Anterior cingulate cortex (tissue), 58 donors: Measurements from ENCODE around the gene MAP2K4.

ENCODE experiments used
- DNase-seq, 58 donors: peaks; one replicate each; lab custom pipeline; 2025; lab: John Stamatoyannopoulos, UW

The MAP2K4 gene

DNA sequence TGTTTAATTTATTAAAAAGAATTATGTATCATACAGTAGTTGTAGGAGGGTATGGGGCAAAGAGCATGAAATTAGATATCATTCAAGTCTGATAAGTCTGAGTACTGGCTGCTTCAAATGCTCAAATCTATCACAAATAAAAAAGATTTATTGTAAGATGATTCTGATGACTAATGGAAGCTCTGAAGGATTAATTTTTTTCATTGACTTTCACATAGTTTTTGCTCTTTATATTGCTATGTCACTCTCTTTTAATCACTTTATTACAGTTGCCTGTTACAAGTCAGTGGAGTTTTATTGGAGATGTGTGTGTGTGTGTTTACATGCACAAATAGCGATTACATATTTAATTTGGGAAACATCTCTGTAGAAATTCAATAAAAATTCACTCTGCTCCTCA lies 15.0 kb downstream of the MAP2K4 start:
- DNase-seq, result no peak

DNA sequence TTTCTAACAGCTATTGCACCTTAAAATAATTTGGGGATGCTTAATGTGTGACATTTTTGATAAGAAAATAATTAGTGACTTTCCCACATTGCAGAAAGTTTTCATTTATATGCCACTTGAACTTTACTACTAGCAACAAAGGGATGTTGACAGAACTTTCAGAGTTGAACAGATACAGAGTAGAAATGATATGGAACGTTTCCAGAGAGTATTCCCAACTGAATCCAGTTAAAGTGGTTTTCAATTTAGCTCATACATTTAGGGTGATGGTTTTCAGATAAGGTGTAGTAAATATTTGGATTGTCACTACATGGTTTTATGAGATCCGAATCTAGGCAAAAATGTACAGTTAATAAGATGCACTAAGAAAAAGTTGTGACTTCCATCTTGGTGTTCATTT lies 17.3 kb downstream of the MAP2K4 start:
- DNase-seq, result no peak

DNA sequence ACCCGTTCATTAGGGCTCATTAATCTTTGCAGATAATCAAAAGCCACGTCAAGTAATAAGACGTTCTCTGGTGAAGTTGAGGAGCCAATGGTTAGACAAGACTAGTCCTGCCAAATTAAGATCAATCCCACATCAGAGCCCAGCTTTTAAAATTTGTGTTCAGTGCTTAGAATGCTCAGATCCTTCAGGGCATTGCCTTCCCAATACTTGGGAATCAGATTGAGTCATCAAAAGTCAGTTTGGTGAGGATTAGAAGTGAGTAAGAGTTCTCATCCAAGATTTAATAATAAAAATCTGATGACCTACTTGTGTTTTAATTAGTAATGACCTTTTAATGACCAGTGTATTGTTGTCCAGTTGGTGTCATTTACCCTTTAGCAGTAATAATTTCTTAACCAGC lies 19.8 kb downstream of the MAP2K4 start:
- no peak for DNase-seq

DNA sequence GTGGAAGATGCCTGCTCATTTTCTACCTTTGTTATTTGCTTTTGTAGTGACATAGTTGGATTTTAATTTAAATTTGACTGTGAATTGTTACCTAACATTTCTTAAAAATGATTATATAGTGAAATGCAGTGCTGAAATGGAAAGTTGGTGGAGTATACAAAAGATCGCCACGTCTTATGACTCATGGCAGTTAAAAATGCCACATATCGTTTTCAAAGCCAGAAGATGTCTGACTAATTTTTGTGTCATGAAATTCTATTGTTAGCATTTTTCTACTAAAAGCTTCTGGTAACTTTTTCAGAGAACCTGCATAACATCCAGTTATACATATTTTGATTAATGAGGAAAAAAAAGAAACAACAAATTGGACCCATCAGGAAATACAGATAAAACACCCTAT lies 20.6 kb downstream of the MAP2K4 start:
- DNase-seq, result peak in 1 of 58 donors; percentile 0

DNA sequence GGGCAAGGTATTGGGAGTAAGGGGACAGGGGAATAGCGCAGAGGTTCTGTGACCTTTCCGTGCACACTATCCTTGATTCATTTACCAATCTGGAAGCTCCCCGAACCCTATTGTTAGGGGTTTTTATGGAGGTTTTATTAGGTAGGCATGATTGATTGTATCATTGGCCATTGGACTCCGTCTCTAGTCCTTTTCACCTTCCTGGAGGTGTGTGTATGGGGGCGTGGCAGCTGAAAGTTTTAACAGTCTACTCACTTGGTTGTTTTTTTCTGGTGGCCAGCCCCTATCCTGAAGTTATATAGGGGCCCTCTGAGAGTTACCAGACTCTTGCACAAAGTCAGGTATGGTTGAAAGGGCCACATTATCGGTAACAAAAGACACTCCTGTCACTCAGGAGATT lies 23.0 kb downstream of the MAP2K4 start:
- no peak for DNase-seq

DNA sequence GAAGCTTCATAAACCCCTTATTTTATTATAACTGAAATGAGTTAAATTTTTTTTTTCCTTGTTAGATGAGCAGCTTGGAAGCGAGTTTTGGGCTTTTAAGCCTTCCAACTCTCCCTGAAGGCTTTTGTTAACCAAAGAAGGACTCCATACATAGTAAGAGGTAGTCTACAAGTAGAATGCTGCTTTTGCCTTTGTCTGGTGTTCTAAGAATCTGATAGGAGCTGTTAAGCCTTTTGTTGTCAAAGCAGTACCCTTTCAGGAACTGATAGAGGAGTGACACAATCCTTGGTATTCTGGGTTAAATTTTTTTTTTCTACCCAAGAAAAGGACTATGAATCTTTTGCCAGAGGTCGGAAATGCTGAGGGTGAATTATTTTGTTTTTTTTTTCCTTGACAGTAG lies 26.1 kb downstream of the MAP2K4 start:
- DNase-seq, result no peak

DNA sequence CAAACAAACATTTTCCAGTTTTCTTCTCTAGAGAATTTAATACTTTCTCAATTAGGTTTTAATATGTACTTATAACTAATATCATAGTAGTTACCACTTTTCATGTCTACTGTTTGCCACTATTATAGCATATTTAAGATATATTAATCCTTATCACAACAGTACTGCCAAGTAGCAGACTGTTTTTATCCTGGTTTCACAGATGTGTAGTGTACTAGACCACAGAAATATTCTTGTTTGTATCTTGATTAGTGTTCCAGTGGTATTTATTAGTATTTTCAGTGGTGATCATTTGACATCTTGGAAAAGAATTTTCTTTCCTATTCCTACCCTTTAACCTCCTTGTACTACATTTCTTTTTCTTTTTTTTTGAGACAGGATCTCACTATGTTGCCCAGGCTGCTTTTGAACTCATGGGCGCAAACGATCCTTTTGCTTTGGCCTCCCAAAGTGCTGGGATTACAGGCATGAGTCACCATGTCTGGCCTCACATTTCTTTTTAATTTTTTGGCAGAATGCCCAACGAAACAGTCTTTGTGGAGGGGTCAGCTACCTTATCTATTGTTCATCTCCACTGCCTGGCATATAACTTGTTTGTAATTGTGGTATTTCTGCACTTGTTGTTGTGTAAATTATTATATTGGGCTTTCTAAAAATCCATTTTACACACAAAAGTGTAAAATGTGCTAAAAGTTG lies 27.2 kb downstream of the MAP2K4 start:
- no peak for DNase-seq

DNA sequence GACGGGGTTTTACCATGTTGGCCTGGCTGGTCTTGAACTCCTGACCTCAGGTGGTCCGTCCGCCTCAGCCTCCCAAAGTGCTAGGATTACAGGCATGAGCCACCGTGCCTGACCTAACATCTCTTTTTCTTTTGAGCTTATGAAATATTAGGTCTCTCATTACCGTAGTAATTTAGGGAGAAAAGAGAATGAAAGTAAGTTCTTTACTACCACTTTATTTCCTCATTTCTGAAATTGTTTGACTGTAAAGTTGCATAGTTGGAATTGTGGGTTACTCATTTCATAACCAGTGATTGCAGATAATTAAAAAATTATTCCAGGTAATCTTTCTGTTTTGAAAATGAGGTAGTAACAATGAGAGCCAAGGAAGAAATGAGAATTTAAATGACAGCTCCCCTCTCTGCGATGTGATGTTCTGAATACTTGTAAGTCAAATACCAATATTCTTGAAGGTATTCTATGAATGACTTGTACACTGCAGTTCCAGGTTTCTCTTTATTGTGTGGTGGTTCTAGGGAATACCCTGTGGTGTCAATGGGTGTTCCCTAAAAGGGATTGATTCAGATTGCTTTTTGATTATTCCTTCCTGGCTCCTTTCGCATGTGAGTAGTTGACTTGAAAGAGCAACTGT lies 28.3 kb downstream of the MAP2K4 start:
- no peak for DNase-seq

DNA sequence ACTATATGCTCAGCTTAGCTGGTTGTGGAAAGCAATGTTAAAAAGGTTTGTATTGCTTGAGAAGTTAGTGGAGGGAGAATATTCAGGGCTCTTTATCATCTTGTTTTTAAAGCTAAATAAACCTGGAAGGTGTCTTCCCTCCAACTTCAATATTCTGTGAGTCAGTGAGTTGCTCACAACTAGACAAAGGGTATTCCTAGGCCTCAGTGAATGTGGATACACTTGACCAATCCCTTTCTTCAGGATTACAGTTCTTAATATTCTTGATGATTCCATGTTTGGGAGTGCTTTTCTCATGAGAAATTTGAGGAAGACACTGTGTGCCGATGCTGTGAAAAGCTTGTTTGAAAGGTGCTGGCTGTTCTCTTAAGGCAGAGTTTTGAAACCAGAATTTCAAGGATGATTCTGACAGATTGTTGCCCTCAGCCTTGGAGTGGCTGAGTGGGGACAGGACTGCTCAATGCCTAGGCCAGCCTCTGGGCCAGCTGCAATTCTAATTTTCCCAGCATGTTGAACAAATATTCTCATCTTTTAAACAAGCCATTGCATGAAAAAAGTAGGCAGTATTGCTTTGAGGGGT lies 30.1 kb downstream of the MAP2K4 start:
- DNase-seq, result no peak

DNA sequence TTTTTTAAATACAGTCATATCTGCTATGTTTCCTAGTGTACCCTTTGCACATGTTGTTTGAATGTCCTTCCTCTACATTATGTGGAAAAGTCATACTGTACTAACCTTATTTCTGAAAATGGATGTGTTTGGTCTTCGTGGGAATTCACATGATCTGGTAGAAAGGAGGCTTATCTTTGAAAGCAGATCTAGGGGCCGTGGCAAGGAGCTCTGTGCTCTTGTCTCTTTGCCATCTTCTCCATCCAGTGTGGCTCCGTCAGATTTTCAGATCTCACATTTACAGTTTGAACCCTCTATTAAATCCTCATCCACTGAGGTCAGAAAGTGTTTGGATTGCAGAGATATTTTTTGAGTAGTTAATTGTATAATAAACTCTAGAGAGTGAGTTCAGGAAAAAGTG lies 32.9 kb downstream of the MAP2K4 start:
- no peak for DNase-seq

DNA sequence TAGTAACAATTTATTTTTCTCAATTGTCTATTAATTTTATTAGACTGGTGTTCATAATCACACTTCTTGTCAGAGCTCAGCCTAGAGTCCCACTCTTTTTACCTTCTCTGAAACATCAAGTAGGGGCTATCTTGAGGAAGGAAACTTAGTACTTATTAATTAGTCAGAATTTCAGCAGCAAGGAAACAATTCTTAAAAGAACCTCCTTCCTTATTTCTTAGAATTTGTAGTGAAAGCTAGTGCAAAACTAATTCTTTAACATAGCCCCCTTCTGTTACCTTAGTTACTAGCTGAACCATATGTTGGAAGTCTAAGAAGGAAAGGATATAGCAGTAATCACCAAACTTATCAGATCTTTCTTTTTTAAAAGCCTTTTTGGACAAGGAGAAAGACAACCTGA lies 35.2 kb downstream of the MAP2K4 start:
- DNase-seq, result no peak

DNA sequence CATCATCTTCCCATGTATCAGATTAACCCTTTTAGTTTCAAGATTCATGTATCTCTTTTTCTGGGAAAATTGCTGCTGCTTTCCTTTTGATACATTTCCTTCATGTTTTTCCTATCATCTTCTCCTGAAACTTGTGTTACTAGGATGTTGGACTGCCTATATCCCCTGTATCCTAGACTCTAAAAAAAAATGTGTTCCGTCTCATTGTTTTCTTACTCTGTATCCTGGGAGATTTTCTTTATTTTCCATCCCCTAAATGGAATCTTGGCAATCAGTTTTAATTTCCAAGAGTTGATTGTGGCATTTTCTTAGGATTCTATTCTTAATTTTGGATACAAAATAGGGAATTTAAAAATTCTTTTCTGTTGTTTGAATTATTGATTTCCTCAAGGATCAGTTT lies 36.8 kb downstream of the MAP2K4 start:
- DNase-seq, result no peak

DNA sequence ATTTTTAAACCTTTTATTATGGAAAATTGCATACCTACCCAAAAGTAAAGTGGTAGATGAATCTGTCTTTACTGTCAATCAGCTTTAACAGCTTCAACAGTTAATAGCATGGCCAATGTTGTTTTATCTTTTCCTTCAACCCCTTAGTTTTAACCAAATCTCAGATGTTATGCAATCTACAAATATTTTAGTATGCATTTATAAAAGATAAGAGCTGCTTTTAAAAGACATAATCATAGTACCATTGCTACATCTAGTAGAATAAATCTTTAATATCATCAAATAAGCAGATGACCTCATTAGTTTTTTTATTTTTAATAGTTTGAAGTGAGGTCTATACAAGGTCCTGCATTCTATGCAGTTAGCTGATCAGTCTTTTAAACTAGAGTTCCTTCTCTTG lies 37.9 kb downstream of the MAP2K4 start:
- no peak for DNase-seq

DNA sequence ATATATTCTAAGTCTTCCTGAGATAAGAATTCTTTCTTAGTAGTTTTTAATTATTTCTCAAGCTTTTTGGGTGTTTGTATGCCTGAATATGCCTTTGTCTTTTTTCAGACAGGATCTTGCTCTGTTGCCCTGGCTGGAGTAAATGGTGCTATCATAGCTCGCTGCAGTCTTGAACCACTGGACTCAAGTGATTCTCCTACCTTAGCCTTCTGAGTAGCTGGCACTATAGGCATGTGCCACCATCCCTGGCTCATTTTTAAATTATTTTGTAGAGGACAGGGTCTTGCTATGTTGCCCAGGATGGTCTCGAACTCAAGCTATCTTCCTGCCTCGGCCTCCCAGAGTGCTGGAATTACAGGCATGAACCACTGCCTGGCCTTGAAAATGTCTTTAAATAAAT lies 41.6 kb downstream of the MAP2K4 start:
- DNase-seq, result no peak

DNA sequence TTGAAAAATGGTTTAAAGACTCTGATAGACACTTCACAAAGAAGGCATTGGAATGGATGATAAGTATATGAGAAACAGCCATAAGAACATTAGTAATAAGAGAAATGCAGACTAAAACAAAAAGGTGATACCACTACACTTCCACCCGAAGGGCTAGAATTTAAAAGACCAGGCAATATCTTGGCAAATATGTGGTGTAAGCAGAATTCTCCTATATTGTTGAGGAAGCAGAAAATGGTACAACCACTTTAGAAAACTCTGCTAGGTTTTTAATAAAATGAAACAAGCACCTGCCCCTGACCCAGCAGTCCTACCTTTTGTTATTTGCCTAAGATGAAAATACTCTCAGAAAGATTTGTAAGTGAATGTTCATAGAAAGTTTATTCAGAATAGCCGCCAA lies 43.7 kb downstream of the MAP2K4 start:
- DNase-seq, result no peak

DNA sequence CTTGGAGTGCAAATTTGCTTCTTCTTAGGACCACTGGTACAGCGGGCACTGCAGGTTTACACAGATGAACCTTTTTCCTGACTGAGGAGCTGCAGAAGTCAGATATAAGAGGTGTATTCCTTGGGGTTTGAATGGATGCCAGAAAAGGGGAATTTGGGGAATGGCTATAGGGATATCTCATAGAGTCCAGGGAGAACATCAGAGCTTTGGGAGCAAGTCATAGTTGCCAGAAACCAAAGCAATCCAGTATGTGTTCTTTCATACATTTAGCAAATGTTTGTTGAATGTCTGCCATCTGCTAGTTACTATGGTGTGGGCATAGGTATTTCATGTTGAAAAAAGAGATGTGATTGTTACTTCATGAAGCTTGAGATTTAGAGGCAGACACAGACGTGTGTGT lies 46.8 kb downstream of the MAP2K4 start:
- no peak for DNase-seq

DNA sequence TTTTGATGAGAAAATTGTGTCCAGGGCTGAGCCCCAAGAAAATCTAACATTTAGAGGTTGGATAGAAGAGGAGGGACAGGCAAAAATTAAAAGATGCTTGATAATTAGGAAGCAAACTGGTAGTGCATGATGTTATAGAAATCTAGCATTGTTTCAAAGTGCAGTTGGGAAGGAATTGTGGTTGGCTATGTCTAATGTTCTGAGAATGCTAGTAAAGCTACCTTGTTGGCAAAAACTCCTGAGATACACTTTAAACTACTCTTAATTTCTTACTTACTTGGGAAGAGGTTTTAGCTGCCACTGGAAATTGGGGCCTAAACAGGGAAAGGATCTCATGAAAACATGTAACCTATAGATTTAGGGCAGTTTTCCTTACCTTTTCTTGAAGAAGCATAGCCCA lies 48.3 kb downstream of the MAP2K4 start:
- no peak for DNase-seq

DNA sequence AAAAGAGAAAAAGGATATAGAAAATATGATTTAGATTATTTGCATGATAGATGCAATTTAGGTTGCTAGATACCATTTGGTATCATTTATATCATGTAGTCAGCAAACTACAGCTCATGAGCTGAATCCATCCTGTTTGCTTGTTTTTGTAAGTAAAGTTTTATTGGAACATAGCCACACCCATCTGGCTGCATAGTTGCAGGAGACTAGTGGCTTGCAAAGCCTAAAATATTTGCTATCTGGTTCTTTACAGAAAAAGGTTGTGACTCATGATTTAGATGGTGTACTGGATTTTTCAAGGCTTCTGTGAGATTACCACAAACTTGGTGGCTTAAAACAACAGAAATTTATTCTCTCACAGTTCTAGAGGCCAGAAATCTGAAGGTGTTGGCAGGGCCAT lies 49.9 kb downstream of the MAP2K4 start:
- no peak for DNase-seq

DNA sequence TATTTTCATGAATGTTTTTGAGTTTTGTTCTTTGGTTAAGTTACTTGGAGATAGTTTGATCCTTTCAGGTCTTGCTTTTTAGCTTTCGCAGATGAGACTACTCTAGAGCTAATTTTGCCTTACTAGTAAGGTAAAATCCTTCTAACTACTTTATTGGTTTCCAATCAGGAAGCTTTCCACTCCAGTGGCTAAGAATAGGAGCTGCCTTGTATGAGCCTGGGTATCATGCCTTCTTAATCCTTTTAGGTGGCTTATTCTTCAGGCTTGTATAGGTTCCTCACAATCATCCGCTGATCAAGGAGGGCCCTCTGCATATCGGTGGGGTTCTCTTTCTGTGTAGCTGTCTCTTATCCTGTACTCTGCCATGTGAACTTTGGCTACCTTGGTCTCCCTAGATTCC lies 53.7 kb downstream of the MAP2K4 start:
- DNase-seq, result no peak

DNA sequence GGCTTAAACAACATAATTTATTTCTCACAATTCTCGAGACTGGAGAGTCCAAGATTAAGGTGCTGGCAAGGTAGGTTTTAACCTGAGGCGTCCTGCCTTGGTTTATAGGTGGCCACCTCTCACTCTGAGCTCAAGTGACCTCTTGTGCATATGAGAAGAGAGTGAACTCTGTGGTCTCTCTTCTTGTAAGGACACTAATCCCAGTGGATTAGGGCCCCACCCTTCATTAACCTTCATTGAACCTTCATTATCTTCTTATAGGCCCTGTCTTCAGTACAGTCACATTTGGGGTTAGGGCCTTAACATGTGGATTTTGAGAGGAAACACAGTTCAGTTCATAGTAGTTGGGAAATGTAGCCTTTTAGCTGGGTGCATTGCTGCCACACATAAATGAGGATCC lies 57.1 kb downstream of the MAP2K4 start:
- no peak for DNase-seq

DNA sequence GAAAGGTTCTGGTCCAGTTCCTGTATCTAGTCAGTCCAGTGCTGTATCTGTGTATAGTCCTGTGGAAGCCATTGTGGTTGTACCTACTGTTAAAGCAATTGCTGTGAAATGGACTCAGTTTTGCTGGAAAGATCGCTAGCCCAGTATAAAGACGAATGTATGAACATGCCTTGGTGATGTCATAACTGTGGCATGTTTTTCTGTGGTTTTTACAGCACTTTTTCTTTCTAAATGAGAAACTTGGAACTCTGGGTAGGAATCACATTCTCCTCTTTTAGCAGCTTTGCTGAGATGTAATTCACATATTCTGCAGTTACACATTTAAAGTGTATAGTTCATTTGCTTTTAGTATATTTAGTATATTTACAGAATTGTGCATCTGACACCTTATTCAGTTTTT lies 58.1 kb downstream of the MAP2K4 start:
- no peak for DNase-seq

DNA sequence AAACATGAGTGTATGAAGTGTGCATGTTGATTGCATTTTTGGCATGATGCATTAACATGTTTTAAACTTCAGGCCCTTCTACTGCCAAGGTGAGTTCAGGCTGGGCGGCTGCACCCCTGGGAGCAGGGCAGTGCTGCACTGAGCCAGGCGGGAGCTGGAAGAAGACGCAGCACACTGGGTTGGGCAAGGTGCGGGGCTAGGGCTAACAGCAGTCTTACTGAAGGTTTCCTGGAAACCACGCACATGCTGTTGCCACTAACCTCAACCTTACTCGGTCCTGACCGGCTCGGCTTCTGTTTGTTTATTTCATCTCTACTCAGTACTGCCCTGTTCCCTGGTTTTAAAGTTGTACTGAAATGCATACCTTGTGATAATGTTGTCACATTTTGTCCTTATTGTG lies 61.0 kb downstream of the MAP2K4 start:
- DNase-seq, result no peak
